HL-60 (cell line): ENCODE data around the gene IZUMO1.

Source experiments
- CTCF ChIP-seq: IDR thresholded peaks from one replicate; pipeline ENCODE4 v1.5.1; 2011; ENCODE audit warnings: low read length, control low read depth, inconsistent platforms; ENCODE audit not compliant: insufficient read depth
- GABPA ChIP-seq: IDR thresholded peaks from 2 replicates; pipeline ENCODE4 v1.6.1; 2012; ENCODE audit warnings: low read depth
- POLR2AphosphoS5 ChIP-seq: IDR thresholded peaks from 2 replicates; pipeline ENCODE4 v1.6.1; 2012; ENCODE audit warnings: low read depth

- TF ChIP-seq POLR2AphosphoS5 = no peak
- no peak for TF ChIP-seq CTCF
- TF ChIP-seq GABPA = no peak
Measured at GRCh38 chr19:48780631-48781391, 34.1 kb upstream of the IZUMO1 start.
